K562 (cell line): ENCODE data around the gene ZNF335. TPM values are rescaled to one million over a fixed set of nuclear protein-coding genes. Genes with fewer than 3 reads are reported as not detected.

Experiments
- CEBPB ChIP-seq: fragments of 450-650 bp; IDR thresholded peaks from 2 replicates; pipeline ENCODE4 v1.6.1; 2016; ENCODE audit warnings: missing genetic modification characterization, missing compliant biosample characterization
- CHD1 ChIP-seq: fragments of 200-600 bp; sonication (generic); IDR thresholded peaks from one replicate; pipeline ENCODE4 v1.6.1; 2012; ENCODE audit warnings: mild to moderate bottlenecking, moderate library complexity, low read length, inconsistent platforms
- ELF2 ChIP-seq: fragments of 250-450 bp; sonication (Bioruptor Pico); IDR thresholded peaks from 2 replicates; pipeline ENCODE4 v1.5.0; 2021; ENCODE audit warnings: mild to moderate bottlenecking
- ESRRB ChIP-seq: fragments of 250-450 bp; sonication (Bioruptor Pico); IDR thresholded peaks from 2 replicates; pipeline ENCODE4 v1.5.0; 2020; ENCODE audit warnings: mild to moderate bottlenecking, moderate library complexity, borderline replicate concordance
- FOXM1 ChIP-seq, 2 experiments: fragments of 450-650 bp in 1 of 2; sonication (generic) in 1 of 2; formaldehyde crosslinking in 1 of 2; IDR thresholded peaks; 2 replicates each; pipeline versions ENCODE4 v1.6.1 to v1.9.0; 2017 to 2022; ENCODE audit warnings: low read depth in 2 of 2, mild to moderate bottlenecking in 2 of 2, missing genetic modification reagents in 1 of 2, moderate library complexity in 1 of 2
- KAT2B ChIP-seq: IDR thresholded peaks from one replicate; pipeline ENCODE4 v1.6.1; 2012; ENCODE audit warnings: low read depth, mild to moderate bottlenecking, control low read depth, inconsistent platforms, low read length, moderate library complexity
- MYBL2 ChIP-seq, 2 experiments: fragments of 450-650 bp in 1 of 2; sonication (generic) in 1 of 2; formaldehyde crosslinking in 1 of 2; IDR thresholded peaks; 2 replicates each; pipeline versions ENCODE4 v1.6.1 to v1.8.1; 2017 to 2022; ENCODE audit warnings: borderline replicate concordance in 1 of 2, inconsistent platforms in 1 of 2, low read depth in 1 of 2, mild to moderate bottlenecking in 1 of 2, missing genetic modification reagents in 1 of 2, moderate library complexity in 1 of 2
- RUNX1 ChIP-seq: sonication (generic); IDR thresholded peaks from 2 replicates; pipeline ENCODE4 v1.6.1; 2016; ENCODE audit warnings: antibody characterized with exemption, low read depth
- polyA plus RNA-seq, 8 experiments: library from polyadenylated mRNA; depleted of rRNA in 4 of 8; stranded (reverse) in 5 of 8; unstranded in 3 of 8; fragments of >200 nt; fragmentation: Nextera tagmentation in 2 of 8; fragmentation: Illumina TruSeq in 1 of 8; extraction: Ambion mirVana in 2 of 8; extraction: Trizol in 1 of 8; gene quantifications; 2 replicates each; pipeline versions ENCODE4 v1.2.1 to v1.2.3, GENCODE V29; 2011 to 2014; ENCODE audit warnings: inconsistent platforms in 1 of 8, missing spikeins in 1 of 8
- total RNA-seq, 7 experiments: library from RNA; depleted of rRNA in 6 of 7; stranded (reverse); fragments of >200 nt in 6 of 7; fragmentation: Illumina TruSeq in 2 of 7; extraction: Trizol in 2 of 7; gene quantifications; 2 replicates each; pipeline versions ENCODE4 v1.2.1 to v1.2.3, GENCODE V29; 2011 to 2021; ENCODE audit warnings: low replicate concordance in 1 of 7

The ZNF335 gene
- total and polyA plus RNA-seq, 9 of the 15 experiments (the other 6 are each of a cell fraction or from before 2014, with no cell fraction given) = 0.39 to 16.0 (median 7.6) TPM

- TF ChIP-seq RUNX1 (no peak), FOXM1 (IDR thresholded peaks at IDR 0.05; ENCODE audit: low read depth) (no peak), FOXM1 (CRISPR knock-in tag; IDR thresholded peaks at IDR 0.05; ENCODE audit: low read depth) (no peak), ESRRB (no peak), MYBL2 (IDR thresholded peaks at IDR 0.05; ENCODE audit: low read depth) (no peak), MYBL2 (CRISPR knock-in tag; IDR thresholded peaks at IDR 0.05; ENCODE audit: borderline replicate concordance) (no peak), ELF2 (CRISPR knock-in tag) (no peak), CEBPB (peak; percentile 99), CHD1 (no peak), KAT2B (no peak)
These were observed 61.1 kb downstream of the ZNF335 start (continued) for GRCh38 chr20:45910670-45911485.
